ENCODE results near the gene DES.

Gene DES

DNA sequence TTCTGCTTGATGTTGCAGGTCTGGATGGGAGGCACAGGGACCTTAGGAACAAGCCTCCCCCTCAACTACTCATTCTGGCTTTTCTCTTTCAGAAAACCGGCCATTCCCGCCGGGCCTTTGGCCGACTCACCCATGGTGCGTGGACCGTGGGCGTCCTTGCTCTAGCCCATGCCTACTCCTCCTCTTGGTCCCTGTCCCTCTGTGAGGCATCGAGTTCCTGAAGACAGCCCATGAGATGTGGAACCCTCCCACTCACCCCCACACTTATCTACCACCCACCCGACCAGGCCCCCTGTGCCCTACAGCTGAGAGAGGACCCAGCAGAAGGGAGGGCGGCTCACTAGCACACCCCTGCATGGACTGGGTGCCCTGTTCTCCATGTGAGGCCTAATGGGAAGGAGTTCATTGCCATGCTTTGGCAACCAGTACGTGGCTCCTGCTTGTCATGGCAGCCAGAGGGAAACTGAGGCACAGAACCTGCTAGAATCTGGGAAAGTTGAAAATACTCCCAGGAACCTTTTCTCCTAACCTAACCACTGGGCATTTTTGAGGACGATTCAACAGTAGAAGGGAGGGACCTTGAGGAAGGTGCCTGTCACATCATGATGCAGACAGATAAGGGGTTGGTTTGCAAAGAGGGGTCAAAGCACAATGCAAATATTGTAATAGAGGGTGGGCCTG is 25.0 kb downstream of the DES start:
- DNase-seq, result no peak
- no peak for TF ChIP-seq GATA1 (IDR thresholded peaks at IDR 0.05; ENCODE audit: low read depth, low read length)
- TF ChIP-seq POLR2A (IDR thresholded peaks at IDR 0.05; ENCODE audit: low read length), result no peak

DNA sequence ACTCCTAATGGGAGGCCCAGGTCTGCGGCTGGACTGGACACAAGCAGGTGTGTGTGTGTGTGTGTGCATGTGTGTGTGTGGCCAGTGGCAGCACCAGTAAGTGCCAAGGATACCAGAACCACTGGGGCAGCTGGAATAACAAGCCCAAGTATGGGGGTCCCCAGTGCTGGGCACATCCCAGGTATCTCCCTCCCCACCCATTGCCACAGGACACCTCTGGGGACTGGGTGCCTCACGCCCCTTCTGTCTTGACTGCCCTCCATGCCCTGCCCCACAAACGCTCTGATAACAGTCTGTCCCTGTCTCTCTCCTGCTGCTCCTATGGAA is 25.5 kb downstream of the DES start:
- DNase-seq, result no peak
- TF ChIP-seq POLR2A (IDR thresholded peaks at IDR 0.05; ENCODE audit: low read length) (no peak), GATA1 (IDR thresholded peaks at IDR 0.05; ENCODE audit: low read depth, low read length) (no peak)

DNA sequence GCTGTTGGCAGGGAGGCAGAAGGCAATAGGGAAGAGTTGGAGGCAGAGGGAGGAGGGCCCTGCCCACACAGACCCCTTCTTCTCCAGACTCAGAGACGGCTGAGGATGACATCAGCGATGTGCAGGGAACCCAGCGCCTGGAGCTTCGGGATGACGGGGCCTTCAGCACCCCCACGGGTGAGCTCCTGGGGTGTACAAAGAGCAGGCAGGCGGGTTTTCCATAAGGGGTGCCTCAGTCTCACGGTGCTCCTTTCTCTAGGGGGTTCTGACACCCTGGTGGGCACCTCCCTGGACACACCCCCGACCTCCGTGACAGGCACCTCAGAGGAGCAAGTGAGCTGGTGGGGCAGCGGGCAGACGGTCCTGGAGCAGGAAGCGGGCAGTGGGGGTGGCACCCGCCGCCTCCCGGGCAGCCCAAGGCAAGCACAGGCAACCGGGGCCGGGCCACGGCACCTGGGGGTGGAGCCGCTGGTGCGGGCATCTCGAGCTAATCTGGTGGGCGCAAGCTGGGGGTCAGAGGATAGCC is 26.5 kb downstream of the DES start:
- no peak for TF ChIP-seq GATA1 (IDR thresholded peaks at IDR 0.05; ENCODE audit: low read depth, low read length)
- TF ChIP-seq POLR2A (IDR thresholded peaks at IDR 0.05; ENCODE audit: low read length), result no peak
- DNase-seq, result no peak

DNA sequence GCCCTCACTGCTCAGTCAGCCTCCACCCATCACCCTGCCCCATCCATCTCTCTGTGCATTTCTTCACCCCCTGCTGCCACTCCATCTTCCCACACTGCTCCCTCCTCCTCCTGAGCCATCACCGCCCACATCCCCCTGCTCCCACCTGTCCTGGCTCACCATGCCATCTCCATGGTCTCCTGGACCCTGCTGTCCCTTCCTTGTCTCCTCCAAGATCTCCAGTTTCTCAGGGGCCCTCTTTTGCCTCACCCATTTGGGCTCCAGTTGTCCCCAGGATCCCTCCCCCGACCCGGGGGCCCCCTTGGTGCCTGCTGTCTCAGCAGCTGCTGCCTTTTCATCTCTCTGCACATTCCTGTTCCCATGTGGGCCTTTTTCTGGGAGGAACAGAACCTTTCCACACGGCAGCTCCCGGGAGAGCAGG is 27.1 kb downstream of the DES start:
- TF ChIP-seq GATA1 (IDR thresholded peaks at IDR 0.05; ENCODE audit: low read depth, low read length), result no peak
- TF ChIP-seq POLR2A (IDR thresholded peaks at IDR 0.05; ENCODE audit: low read length), result no peak
- DNase-seq, result no peak

DNA sequence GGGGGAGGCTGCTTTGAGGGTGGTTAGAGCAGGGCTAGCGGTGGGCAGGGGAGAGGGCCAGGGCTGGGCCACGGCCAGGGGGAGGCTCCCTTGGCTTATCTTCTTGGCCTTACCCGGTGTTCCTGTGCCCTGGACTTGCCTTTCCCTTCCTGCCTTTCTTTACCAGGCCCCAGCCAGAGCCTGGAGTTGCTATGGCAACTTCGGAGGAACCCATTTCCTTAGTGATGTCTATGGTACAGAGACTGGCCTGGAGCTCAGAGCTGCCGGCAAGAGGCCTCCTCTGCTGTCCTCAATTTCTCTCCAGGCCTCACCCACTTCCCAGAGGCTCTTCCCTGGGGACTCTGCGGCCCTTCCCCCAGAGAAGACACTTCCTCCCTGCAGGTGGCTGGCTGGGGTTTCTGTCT is 27.9 kb downstream of the DES start:
- no peak for DNase-seq
- TF ChIP-seq GATA1 (IDR thresholded peaks at IDR 0.05; ENCODE audit: low read depth, low read length) (no peak), POLR2A (IDR thresholded peaks at IDR 0.05; ENCODE audit: low read length) (no peak)

DNA sequence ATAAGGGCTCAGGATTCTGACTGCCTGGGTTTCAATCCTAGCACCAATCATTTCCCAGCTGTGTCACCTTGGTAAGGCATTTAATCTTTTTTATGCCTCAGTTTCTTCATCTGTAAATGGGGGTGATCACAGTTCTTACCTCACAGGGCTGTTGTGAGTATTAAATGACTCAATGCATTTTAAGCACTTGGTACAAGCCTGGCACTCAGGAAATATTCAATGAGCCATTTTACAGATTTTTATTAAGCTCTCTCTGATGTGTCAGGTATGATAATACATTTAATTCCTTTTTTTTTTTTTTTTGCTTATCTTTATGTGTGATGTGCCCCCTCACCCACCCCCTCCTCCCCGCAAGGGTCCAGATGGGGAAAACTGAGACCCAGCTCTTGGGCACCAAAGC is 28.5 kb downstream of the DES start:
- DNase-seq, result no peak
- TF ChIP-seq POLR2A (IDR thresholded peaks at IDR 0.05; ENCODE audit: low read length) (no peak), GATA1 (IDR thresholded peaks at IDR 0.05; ENCODE audit: low read depth, low read length) (no peak)

DNA sequence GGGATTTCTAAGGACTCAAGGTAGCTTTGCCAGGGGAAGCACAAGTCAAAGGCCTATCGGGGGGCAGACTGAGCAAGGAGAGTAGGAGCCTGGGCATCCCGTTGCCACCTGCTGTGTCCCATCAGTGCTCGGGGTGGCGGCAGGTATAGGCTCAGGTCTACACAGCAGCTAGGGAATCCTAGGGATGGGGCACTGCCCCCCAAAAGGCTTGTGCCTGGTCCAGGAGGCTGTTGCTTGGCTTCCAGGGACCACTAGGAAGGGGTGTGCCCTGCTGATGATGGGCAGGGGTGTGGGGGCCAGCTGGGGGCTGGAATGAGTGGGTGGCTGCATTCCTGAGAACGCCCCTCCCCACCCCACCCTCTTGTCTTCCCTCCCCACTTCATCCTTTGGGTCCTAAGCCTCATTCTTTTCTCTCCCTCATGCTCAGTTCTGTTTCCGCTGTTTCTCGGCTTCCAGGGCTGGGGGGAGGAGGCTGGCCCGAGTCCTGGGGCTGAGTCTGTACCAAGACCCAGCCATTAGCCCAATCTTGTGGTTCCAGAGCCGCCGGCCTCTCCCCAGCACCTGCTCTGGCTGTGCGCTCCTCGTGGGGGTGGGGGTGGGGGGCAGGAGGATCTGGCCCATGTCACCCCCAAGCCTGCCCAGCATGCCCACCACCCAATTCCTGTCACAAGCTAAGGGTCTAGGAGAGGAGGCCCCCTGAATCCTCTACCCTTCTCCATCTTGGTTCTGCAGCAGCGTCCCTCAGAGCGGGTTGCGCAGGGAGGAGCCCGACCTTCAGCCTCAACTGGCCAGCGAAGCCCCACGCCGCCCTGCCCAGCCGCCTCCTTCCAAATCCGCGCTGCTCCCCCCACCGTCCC is 29.3 kb downstream of the DES start:
- DNase-seq, result no peak
- TF ChIP-seq POLR2A (IDR thresholded peaks at IDR 0.05; ENCODE audit: low read length) (no peak), GATA1 (IDR thresholded peaks at IDR 0.05; ENCODE audit: low read depth, low read length) (no peak)

DNA sequence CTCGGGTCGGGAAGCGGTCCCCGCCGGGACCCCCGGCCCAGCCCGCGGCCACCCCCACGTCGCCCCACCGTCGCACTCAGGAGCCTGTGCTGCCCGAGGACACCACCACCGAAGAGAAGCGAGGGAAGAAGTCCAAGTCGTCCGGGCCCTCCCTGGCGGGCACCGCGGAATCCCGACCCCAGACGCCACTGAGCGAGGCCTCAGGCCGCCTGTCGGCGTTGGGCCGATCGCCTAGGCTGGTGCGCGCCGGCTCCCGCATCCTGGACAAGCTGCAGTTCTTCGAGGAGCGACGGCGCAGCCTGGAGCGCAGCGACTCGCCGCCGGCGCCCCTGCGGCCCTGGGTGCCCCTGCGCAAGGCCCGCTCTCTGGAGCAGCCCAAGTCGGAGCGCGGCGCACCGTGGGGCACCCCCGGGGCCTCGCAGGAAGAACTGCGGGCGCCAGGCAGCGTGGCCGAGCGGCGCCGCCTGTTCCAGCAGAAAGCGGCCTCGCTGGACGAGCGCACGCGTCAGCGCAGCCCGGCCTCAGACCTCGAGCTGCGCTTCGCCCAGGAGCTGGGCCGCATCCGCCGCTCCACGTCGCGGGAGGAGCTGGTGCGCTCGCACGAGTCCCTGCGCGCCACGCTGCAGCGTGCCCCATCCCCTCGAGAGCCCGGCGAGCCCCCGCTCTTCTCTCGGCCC is 30.1 kb downstream of the DES start:
- TF ChIP-seq GATA1 (IDR thresholded peaks at IDR 0.05; ENCODE audit: low read depth, low read length) (no peak), POLR2A (IDR thresholded peaks at IDR 0.05; ENCODE audit: low read length) (no peak)
- no peak for DNase-seq

DNA sequence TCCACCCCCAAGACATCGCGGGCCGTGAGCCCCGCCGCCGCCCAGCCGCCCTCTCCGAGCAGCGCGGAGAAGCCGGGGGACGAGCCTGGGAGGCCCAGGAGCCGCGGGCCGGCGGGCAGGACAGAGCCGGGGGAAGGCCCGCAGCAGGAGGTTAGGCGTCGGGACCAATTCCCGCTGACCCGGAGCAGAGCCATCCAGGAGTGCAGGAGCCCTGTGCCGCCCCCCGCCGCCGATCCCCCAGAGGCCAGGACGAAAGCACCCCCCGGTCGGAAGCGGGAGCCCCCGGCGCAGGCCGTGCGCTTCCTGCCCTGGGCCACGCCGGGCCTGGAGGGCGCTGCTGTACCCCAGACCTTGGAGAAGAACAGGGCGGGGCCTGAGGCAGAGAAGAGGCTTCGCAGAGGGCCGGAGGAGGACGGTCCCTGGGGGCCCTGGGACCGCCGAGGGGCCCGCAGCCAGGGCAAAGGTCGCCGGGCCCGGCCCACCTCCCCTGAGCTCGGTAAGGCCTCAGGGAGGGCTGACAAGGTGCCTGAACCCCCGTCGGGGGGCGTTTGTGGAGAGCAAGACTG is 30.7 kb downstream of the DES start:
- no peak for DNase-seq
- no peak for TF ChIP-seq GATA1 (IDR thresholded peaks at IDR 0.05; ENCODE audit: low read depth, low read length)
- no peak for TF ChIP-seq POLR2A (IDR thresholded peaks at IDR 0.05; ENCODE audit: low read length)

DNA sequence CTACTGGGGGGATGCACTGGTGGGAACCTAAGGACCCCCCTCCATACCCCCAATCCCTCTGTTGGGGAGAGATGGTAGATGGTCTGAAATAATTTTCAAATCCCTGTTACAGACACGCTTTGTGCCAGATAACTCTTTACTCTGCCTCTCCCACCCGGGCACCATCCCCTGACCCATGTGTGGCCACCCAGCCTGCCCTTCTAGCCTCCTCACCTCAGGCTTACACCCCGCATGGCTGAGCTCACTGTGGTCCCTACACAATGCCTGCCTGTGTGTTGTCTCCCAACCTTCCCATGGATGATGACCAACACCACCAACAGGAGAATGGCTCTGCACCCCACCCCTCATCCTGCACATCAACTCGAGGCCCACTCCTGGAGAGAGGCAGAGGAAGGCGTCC is 31.4 kb downstream of the DES start:
- no peak for TF ChIP-seq GATA1 (IDR thresholded peaks at IDR 0.05; ENCODE audit: low read depth, low read length)
- no peak for TF ChIP-seq POLR2A (IDR thresholded peaks at IDR 0.05; ENCODE audit: low read length)
- no peak for DNase-seq

DNA sequence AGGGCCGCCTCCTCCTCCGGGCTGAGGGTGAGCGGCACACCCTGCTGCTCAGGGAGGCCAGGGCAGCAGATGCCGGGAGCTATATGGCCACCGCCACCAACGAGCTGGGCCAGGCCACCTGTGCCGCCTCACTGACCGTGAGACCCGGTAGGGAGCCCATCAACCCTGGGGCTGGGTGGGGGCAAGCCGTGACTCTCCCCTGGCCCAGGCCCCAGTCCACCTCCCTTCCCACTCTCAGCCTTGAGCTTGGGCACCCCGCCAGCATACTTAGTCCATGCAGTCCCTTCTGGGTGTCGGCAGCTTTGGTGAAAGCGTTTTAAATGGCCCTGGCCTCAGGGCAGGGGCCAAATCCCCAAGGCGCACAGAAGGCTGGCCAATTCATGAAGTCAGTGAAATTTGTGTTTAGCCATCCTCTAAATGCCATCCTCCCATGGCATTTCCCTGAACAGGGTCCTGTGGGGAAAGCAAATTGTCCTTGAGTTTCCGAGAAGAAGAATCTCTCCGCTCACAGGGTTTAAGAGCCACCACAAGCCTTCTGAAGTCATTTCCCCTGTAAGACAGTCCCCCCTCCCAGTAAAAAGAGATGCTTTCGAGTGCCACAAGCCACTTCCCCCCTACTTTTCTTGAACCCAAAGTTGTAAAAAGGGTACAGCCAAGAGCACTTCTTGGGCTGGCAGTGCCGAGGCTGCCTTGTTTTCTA is 33.6 kb downstream of the DES start:
- no peak for DNase-seq
- TF ChIP-seq POLR2A (IDR thresholded peaks at IDR 0.05; ENCODE audit: low read length) (no peak), GATA1 (IDR thresholded peaks at IDR 0.05; ENCODE audit: low read depth, low read length) (no peak)

DNA sequence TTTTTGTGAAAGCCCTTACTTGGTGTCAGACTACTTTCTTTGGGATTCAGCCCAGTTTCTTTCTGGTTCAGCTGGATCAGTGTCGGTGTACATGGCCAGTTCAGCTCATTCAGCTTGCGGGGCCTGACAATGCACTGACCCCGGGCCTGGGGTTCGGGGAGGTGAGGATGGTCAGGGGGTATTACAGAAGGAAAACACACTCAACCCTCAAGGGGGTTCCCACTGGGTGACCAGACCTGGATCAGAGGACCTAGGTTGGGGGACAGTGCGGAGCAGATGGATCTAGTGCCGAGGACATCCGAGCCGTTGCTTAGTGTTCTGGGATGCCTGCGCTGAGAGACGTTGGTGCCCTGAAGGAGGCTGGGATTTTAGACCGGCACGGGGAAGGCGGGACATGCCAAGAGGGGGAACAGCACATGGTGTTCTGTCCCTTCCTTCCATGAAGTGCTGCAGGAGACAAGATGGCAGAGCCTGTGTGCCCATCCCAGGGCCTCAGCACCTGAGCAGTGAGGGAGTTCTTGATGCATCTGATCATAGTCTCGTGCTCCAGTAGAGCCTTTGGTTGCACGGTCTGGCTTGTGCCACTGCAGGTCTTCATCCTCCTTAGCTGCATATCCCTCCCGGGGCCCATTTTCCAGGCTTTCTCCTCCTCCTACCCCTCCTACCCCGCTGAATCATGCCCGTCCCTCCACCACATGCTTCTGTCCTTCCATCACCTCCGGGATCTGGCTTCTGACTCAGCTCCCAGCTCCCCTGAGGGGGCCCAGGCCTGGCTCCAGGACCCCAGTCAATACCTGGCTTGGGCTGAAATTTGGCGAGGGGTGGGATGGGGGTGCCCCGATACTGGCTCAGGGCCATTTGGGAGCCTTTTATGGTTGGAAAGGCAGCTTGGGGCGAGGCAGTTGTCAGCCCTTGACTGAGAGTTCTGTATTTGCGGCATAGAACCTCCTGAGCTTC is 34.5 kb downstream of the DES start:
- no peak for DNase-seq

More for the DNA sequence above, 34.5 kb downstream of the DES start:
- TF ChIP-seq GATA1 (IDR thresholded peaks at IDR 0.05; ENCODE audit: low read depth, low read length) (no peak), POLR2A (IDR thresholded peaks at IDR 0.05; ENCODE audit: low read length) (no peak)

Data from erythroblast (primary cell).